Activated naive CD4-positive, alpha-beta T cell treated with anti-CD3 and anti-CD28 coated beads, Interleukin-2, amount 50 U/mL, for 24 hours (primary cell): ENCODE data around the gene SDK1.
"Not testable (repeated sequence)": the region's sequence is repeated elsewhere in the genome, so short reads cannot be mapped to it uniquely, and the experiment has no call there.

ENCODE experiments used
- H3K27ac Mint-ChIP-seq: one replicate; pipeline ENCODE4 v1.8.0; 2021; ENCODE audit warnings: mild to moderate bottlenecking, mixed read lengths
- H3K27me3 Mint-ChIP-seq: one replicate; pipeline ENCODE4 v1.8.0; 2021; ENCODE audit warnings: mixed read lengths
- H3K36me3 Mint-ChIP-seq: one replicate; pipeline ENCODE4 v1.8.0; 2021; ENCODE audit warnings: mixed read lengths
- H3K4me1 Mint-ChIP-seq: one replicate; pipeline ENCODE4 v1.8.0; 2021; ENCODE audit warnings: mixed read lengths
- H3K4me3 Mint-ChIP-seq: one replicate; pipeline ENCODE4 v1.8.0; 2021; ENCODE audit warnings: mild to moderate bottlenecking, mixed read lengths
- H3K9me3 Mint-ChIP-seq: one replicate; pipeline ENCODE4 v1.8.0; 2021; ENCODE audit warnings: mixed read lengths

SDK1 gene

GRCh38 chr7:3941706-3942105 is 640.7 kb downstream of the SDK1 start:
- H3K27me3 Mint-ChIP-seq, H3K4me1 Mint-ChIP-seq, H3K27ac Mint-ChIP-seq, H3K9me3 Mint-ChIP-seq, H3K36me3 Mint-ChIP-seq, H3K4me3 Mint-ChIP-seq: not testable (repeated sequence)

DNA sequence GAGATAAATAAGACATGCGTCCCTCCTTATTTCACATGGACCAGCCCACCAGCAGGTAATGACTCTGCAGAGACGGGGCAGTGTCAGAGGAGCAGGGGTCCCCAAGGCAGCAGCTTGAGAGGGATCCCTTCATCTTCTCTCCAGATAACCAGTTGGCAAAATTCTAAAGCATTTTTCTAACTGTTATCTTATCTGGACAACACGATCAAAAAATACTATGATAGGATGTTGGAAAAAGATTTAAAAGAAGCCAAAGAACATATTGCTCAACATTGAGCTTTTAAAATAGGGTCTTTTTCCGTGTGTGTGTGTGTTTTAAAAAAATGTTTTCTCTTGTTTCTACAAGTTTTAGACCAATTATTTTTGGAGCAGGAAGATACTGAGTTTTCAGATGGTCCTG is 641.2 kb downstream of the SDK1 start:
- H3K36me3 Mint-ChIP-seq, result peaks cover 5% of the 10 kb centered on the region
- no peak overlapping the region for H3K4me3 Mint-ChIP-seq

GRCh38 chr7:3942816-3943745 is 642.0 kb downstream of the SDK1 start:
- no peak overlapping the region for H3K27ac Mint-ChIP-seq
- H3K27me3 Mint-ChIP-seq, result peaks cover 9% of the 10 kb centered on the region
- no peaks in the 10 kb centered on the region for H3K9me3 Mint-ChIP-seq
- H3K36me3 Mint-ChIP-seq, result peaks cover 5% of the 10 kb centered on the region
- no peak overlapping the region for H3K4me3 Mint-ChIP-seq
- H3K4me1 Mint-ChIP-seq, result no peaks in the 10 kb centered on the region

More for the DNA sequence above, 641.2 kb downstream of the SDK1 start:
- Mint-ChIP-seq H3K4me1 (no peaks in the 10 kb centered on the region), H3K27me3 (peaks cover 9% of the 10 kb centered on the region), H3K27ac (peak overlapping the region; percentile 18), H3K9me3 (no peaks in the 10 kb centered on the region)

GRCh38 chr7:3943779-3944520 is 642.9 kb downstream of the SDK1 start:
- H3K36me3 Mint-ChIP-seq, result peaks cover 5% of the 10 kb centered on the region
- no peak overlapping the region for H3K27ac Mint-ChIP-seq
- no peaks in the 10 kb centered on the region for H3K9me3 Mint-ChIP-seq
- no peak overlapping the region for H3K4me3 Mint-ChIP-seq
- no peaks in the 10 kb centered on the region for H3K4me1 Mint-ChIP-seq
- peaks cover 9% of the 10 kb centered on the region for H3K27me3 Mint-ChIP-seq

GRCh38 chr7:3949242-3949640 is 648.2 kb downstream of the SDK1 start:
- no peaks in the 10 kb centered on the region for H3K9me3 Mint-ChIP-seq
- H3K27me3 Mint-ChIP-seq, result peaks cover 5% of the 10 kb centered on the region
- H3K27ac Mint-ChIP-seq, result no peak overlapping the region
- H3K4me1 Mint-ChIP-seq, result no peaks in the 10 kb centered on the region
- no peak overlapping the region for H3K4me3 Mint-ChIP-seq
- peaks cover 5% of the 10 kb centered on the region for H3K36me3 Mint-ChIP-seq

- Mint-ChIP-seq H3K27ac (no peak overlapping the region), H3K4me3 (no peak overlapping the region), H3K9me3 (no peaks in the 10 kb centered on the region), H3K36me3 (peaks cover 2% of the 10 kb centered on the region), H3K4me1 (no peaks in the 10 kb centered on the region), H3K27me3 (peaks cover 2% of the 10 kb centered on the region)
Observed at GRCh38 chr7:3950249-3950648, 649.2 kb downstream of the SDK1 start.

- H3K27me3 Mint-ChIP-seq, result no peaks in the 10 kb centered on the region
- no peaks in the 10 kb centered on the region for H3K9me3 Mint-ChIP-seq
- H3K4me3 Mint-ChIP-seq, result no peak overlapping the region
- H3K36me3 Mint-ChIP-seq, result no peaks in the 10 kb centered on the region
- no peak overlapping the region for H3K27ac Mint-ChIP-seq
- H3K4me1 Mint-ChIP-seq, result no peaks in the 10 kb centered on the region
Observed at GRCh38 chr7:3951316-3952055, 650.4 kb downstream of the SDK1 start.

DNA sequence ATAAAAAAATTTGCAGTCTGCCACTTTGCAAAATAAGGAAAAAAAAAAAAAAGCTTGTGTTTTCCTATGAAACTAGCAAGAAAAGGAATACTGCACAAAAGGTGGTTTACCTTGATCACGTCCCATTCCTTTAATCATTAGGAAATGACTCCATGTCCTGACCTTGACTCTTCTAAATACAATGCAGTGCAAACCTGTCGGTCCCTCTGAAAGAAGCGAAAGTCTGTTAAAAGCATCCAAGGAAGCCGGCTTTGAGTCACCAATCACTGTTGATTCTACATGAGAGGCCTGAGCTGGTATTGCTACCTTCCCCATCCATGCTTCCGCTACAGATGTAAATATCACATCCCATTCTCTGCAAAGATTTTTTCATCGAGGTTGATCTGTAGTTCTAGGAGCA is 652.1 kb downstream of the SDK1 start:
- H3K9me3 Mint-ChIP-seq, result no peaks in the 10 kb centered on the region
- no peaks in the 10 kb centered on the region for H3K27me3 Mint-ChIP-seq
- no peak overlapping the region for H3K4me3 Mint-ChIP-seq
- no peaks in the 10 kb centered on the region for H3K36me3 Mint-ChIP-seq
- no peaks in the 10 kb centered on the region for H3K4me1 Mint-ChIP-seq
- no peak overlapping the region for H3K27ac Mint-ChIP-seq

DNA sequence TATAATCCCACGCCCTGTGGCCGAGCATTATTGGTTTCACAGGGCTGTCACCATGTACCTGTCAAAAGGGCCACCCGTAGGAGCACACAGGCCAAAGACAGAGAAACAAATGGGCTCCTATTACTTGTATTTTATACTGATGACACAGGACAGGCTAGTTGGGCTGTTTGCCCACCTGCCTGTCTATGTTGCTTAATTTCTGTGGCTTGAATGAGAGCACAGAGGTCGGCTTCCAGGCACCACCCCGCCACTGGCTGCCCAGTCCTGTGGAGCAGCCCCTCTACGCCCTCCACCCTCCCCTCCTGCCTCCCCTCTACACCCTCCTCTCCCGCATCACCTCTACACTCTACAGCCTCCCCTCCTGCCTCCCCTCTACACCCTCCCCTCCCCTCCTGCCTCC is 652.9 kb downstream of the SDK1 start:
- no peaks in the 10 kb centered on the region for H3K36me3 Mint-ChIP-seq
- no peaks in the 10 kb centered on the region for H3K27me3 Mint-ChIP-seq
- no peaks in the 10 kb centered on the region for H3K4me1 Mint-ChIP-seq
- H3K4me3 Mint-ChIP-seq, result no peak overlapping the region
- H3K9me3 Mint-ChIP-seq, result no peaks in the 10 kb centered on the region
- no peak overlapping the region for H3K27ac Mint-ChIP-seq

- no peaks in the 10 kb centered on the region for H3K4me1 Mint-ChIP-seq
- H3K27me3 Mint-ChIP-seq, result no peaks in the 10 kb centered on the region
- no peak overlapping the region for H3K4me3 Mint-ChIP-seq
- no peaks in the 10 kb centered on the region for H3K9me3 Mint-ChIP-seq
- no peaks in the 10 kb centered on the region for H3K36me3 Mint-ChIP-seq
- no peak overlapping the region for H3K27ac Mint-ChIP-seq
Observed at GRCh38 chr7:3955026-3955425, 654.0 kb downstream of the SDK1 start.

DNA sequence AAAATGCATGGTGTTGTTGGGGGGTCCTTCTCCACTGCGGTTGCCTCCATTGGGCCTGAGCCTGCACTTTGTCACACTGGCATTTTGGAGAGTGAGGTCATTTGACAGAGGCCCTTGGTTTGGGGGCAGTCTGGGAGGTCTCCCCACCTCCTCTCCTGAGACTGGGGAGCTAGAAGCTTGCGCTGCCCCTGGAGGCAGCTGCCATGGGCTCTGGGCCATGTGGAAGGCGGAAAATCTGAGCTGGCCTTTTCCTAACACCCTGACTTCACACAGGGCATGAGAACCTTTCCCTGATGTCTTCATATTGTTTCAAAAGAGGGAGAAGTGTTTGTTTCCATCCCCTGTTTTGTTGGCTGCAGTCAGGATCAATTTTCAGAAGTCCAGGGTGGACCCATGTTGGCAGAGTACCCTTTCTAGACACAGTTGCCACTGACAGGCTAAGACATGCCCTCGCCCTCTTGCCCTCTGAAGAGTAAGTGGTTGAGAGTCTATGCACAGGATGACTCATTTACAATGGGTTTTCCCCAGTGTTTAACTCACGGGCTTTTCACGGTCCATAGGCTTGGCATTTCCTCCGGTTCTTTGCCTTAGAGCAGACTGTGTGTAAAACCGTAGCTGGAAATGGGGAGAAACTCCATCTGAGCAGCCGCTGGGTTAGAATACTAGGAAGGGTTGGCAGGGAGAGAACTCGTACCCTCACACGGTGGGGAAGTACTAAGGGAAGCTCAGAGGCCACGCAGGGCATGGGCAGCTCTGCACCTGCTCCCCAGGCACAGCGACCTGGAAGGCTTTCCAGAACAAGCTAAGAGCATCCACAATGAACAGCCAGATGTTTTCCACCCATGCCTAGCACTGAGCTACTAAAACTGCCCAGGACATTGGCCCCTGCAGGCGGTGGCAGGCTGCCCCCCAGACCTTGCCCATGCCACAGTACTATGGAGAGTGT is 655.0 kb downstream of the SDK1 start:
- Mint-ChIP-seq H3K27ac (no peak overlapping the region), H3K4me3 (no peak overlapping the region), H3K9me3 (no peaks in the 10 kb centered on the region), H3K4me1 (no peaks in the 10 kb centered on the region), H3K27me3 (no peaks in the 10 kb centered on the region), H3K36me3 (no peaks in the 10 kb centered on the region)

GRCh38 chr7:3956949-3957348 is 655.9 kb downstream of the SDK1 start:
- H3K27me3 Mint-ChIP-seq, result no peaks in the 10 kb centered on the region
- peaks cover 2% of the 10 kb centered on the region for H3K36me3 Mint-ChIP-seq
- no peaks in the 10 kb centered on the region for H3K4me1 Mint-ChIP-seq
- no peak overlapping the region for H3K4me3 Mint-ChIP-seq
- no peak overlapping the region for H3K27ac Mint-ChIP-seq
- no peaks in the 10 kb centered on the region for H3K9me3 Mint-ChIP-seq

GRCh38 chr7:3957472-3958108 is 656.5 kb downstream of the SDK1 start:
- Mint-ChIP-seq H3K4me1 (no peaks in the 10 kb centered on the region), H3K4me3 (no peak overlapping the region), H3K9me3 (no peaks in the 10 kb centered on the region), H3K27ac (no peak overlapping the region), H3K36me3 (peaks cover 3% of the 10 kb centered on the region), H3K27me3 (no peaks in the 10 kb centered on the region)

DNA sequence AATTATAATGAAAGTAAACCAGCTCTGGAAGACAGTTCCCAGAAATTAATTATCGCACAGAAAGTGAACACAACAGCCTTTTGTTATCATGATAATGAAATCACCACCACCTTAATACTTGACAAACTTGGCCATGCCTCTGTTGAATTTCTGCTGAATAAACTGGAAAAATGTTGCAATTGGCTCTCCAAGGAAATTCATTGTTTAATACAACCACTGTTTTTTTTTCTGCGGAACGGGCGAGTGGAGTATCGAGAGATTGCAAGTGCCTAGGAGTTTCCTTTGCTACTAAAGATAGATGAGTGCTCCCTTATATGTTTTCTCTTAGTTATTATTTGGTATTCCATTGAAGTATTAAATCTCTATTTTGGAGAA is 657.0 kb downstream of the SDK1 start:
- H3K27ac Mint-ChIP-seq, result no peak overlapping the region
- no peak overlapping the region for H3K4me3 Mint-ChIP-seq
- H3K36me3 Mint-ChIP-seq, result peaks cover 3% of the 10 kb centered on the region

More for the DNA sequence above, 657.0 kb downstream of the SDK1 start:
- Mint-ChIP-seq H3K27me3 (no peaks in the 10 kb centered on the region), H3K9me3 (no peaks in the 10 kb centered on the region), H3K4me1 (no peaks in the 10 kb centered on the region)
